Effector memory CD8-positive, alpha-beta T cell (primary cell): ENCODE results near the gene DSCAML1.
A peak's percentile ranks its signal among the peaks of the same experiment; 100 is the strongest.

ENCODE experiments used
- ATAC-seq: fragments of 150-1000 bp; cut with Tn5 transposase; replicated peaks from 2 replicates; pipeline ENCODE4 v1.10.0; 2021; ENCODE audit warnings: mild to moderate bottlenecking, moderate library complexity
- DNase-seq, 3 experiments: peaks; one replicate each; pipeline ENCODE4 v3.0.0; 2021
- H3K27ac Mint-ChIP-seq, 2 donors: one replicate each; pipeline ENCODE4 v1.8.0; 2022; ENCODE audit warnings: mild to moderate bottlenecking in 2 of 2, mixed read lengths in 2 of 2, moderate library complexity in 2 of 2
- H3K27me3 Mint-ChIP-seq, 2 donors: one replicate each; pipeline ENCODE4 v1.8.0; 2022; ENCODE audit warnings: mixed read lengths in 2 of 2
- H3K36me3 Mint-ChIP-seq: one replicate; pipeline ENCODE4 v1.8.0; 2022; ENCODE audit warnings: mild to moderate bottlenecking, moderate library complexity, mixed read lengths; ENCODE audit not compliant: insufficient read depth
- H3K4me1 Mint-ChIP-seq, 2 donors: one replicate each; pipeline ENCODE4 v1.8.0; 2022; ENCODE audit warnings: low read depth in 2 of 2, mixed read lengths in 2 of 2
- H3K4me3 Mint-ChIP-seq, 2 donors: one replicate each; pipeline ENCODE4 v1.8.0; 2022; ENCODE audit warnings: mild to moderate bottlenecking in 2 of 2, mixed read lengths in 2 of 2, moderate library complexity in 2 of 2
- H3K9me3 Mint-ChIP-seq, 2 donors: one replicate each; pipeline ENCODE4 v1.8.0; 2022; ENCODE audit warnings: mixed read lengths in 2 of 2

The DSCAML1 gene

DNA sequence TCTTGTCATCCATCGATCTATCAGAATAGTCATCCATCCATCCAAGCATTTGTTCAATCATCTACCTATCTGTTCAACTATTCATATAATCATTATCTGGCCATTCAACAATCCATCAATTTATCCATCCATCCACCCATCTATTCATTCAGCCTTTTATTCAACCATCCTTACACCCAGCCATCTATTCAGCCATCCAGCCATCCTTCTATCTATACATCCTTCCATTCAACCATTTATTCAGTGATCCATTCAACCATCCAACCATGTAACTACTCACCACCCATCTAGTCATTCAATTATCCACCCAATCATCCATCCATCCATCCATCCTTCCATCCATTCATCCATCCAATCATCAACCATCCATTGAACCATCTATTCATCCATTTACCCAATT, 362.5 kb downstream of the DSCAML1 start:
- Mint-ChIP-seq H3K27me3 (peaks cover 22% of the 10 kb centered on the region in 2 donors), H3K4me1 (no peaks in the 10 kb centered on the region), H3K36me3 (no peaks in the 10 kb centered on the region), H3K4me3 (no peak overlapping the region), H3K27ac (no peak overlapping the region), H3K9me3 (no peaks in the 10 kb centered on the region)
- DNase-seq (no peak), ATAC-seq (no peak)

DNA sequence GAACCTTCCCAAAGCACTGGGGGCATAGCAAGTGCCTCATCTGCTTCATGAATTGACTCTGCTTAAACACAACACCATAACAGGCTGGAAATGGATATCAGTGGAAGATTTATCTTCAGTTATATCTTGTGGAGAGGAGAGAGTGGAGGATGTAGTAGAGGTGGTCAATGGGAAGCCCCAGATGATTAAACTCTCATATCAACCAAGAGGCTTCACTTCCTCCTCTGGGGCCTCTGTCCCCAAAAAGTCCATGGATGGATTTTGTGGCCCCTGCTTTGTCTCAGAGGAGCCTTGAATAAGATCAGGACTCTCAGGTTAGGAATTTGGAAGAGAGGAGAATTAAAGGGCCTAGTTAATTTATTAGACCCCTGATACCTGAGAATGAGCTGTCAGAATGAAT, 363.3 kb downstream of the DSCAML1 start:
- Mint-ChIP-seq H3K27ac (no peak overlapping the region), H3K4me1 (no peaks in the 10 kb centered on the region), H3K27me3 (peaks cover 16 to 22% of the 10 kb centered on the region in 2 donors), H3K4me3 (no peak overlapping the region), H3K36me3 (no peaks in the 10 kb centered on the region), H3K9me3 (no peaks in the 10 kb centered on the region)
- DNase-seq, result no peak
- ATAC-seq, result no peak

DNA sequence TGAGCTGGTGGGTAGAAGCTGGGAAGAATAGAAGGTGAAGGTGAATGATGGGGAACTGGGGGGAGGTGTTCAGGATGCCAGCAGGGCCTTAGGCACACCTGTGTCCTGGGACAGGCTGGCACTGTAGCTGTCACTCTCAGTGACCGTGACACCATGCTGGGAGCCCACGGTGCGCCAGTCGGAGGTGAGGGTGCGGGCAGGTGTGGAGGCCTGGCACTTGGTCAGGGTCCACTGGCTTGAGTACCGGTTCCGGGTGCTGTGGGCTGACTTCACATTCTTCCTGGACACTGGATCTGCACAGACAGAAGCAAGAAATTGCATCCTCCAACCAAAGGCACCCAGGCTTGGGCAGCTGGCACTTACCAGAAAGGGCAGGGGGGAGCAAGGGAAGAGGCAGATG, 365.6 kb downstream of the DSCAML1 start:
- Mint-ChIP-seq H3K4me3 (no peak overlapping the region), H3K36me3 (no peaks in the 10 kb centered on the region), H3K27me3 (peaks cover 18 to 24% of the 10 kb centered on the region in 2 donors), H3K27ac (no peak overlapping the region), H3K4me1 (peaks cover 0 to 7% of the 10 kb centered on the region in 2 donors), H3K9me3 (no peaks in the 10 kb centered on the region)
- DNase-seq, result no peak
- ATAC-seq, result no peak

DNA sequence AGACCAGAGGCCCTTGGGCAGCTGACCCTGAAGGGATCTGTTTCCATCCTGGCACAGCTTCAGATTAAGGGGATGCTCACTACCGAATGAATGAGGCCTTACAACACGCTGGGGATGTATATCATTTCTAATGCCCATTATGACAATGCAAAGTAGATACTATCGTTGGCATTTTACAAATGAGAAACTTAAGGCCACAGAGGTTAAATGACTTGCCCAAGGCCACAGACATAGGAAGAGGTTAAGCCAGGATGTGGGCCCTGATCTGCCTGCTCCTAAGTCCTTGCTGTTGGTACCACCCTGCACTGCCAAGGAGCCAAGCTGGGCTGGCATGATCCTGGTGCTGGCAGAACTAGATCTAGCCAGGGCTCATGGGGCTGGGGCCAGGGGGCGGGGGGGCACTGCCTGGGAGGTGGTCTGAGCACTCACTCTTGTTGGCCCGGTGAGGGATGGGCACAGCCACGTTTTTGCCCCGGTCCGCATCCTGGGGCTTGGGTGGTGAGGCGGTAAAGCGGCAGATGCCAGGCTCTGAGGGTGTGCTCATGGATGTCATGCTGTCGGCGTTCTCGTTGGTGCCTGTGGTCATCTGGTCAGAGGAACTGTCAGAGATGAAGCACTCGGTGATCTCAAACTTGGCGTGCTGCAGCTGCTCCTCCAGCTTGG, 366.6 kb downstream of the DSCAML1 start:
- Mint-ChIP-seq H3K4me3 (no peak overlapping the region), H3K9me3 (no peaks in the 10 kb centered on the region), H3K4me1 (peaks cover 0 to 10% of the 10 kb centered on the region in 2 donors), H3K27me3 (peaks cover 10 to 26% of the 10 kb centered on the region in 2 donors), H3K36me3 (no peaks in the 10 kb centered on the region), H3K27ac (no peak overlapping the region)
- DNase-seq (no peak), ATAC-seq (no peak)

- Mint-ChIP-seq H3K9me3 (no peaks in the 10 kb centered on the region), H3K36me3 (no peaks in the 10 kb centered on the region), H3K27ac (no peak overlapping the region), H3K4me3 (no peak overlapping the region), H3K4me1 (peaks cover 0 to 10% of the 10 kb centered on the region in 2 donors), H3K27me3 (peaks cover 10 to 39% of the 10 kb centered on the region in 2 donors)
- DNase-seq (no peak), ATAC-seq (no peak)
Observed at GRCh38 chr11:117428856-117429229, 368.2 kb downstream of the DSCAML1 start.

- Mint-ChIP-seq H3K27ac (no peak overlapping the region), H3K36me3 (no peaks in the 10 kb centered on the region), H3K9me3 (no peaks in the 10 kb centered on the region), H3K4me3 (no peak overlapping the region), H3K4me1 (peaks cover 0 to 10% of the 10 kb centered on the region in 2 donors), H3K27me3 (peaks cover 10 to 44% of the 10 kb centered on the region in 2 donors)
- DNase-seq, result no peak
- ATAC-seq, result no peak
Observed at GRCh38 chr11:117428186-117428855, 368.7 kb downstream of the DSCAML1 start.

DNA sequence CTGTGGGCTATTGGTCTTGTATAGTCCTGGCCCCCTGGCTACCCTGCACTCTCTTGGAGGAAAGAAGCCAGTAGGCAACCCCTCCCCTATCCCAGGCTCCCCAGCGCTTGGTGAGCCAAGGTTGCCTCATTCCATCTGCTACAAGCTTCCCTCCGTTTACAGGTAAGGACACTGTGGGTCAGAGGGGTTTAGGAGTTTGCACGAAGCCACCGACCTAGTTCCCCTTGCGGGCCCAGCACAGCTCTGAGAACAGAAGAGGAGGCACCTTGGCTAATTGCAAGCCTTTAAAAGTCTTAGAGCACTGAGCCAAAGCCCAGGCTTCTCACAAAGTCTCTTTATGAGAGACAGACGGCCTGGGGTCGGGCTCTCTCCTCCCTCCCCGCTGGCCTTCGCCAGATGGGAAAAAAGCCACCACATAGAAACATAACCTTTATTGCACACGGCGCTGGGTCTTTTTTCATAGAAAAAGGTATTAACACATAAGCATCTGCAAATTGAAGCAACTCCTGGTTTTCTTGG, 369.6 kb downstream of the DSCAML1 start:
- peaks cover 9 to 53% of the 10 kb centered on the region in 2 donors for H3K27me3 Mint-ChIP-seq
- H3K27ac Mint-ChIP-seq, result no peak overlapping the region
- no peaks in the 10 kb centered on the region for H3K9me3 Mint-ChIP-seq
- peaks cover 2% of the 10 kb centered on the region for H3K36me3 Mint-ChIP-seq
- ATAC-seq, result no peak
- H3K4me1 Mint-ChIP-seq, result peaks cover 0 to 10% of the 10 kb centered on the region in 2 donors
- DNase-seq, result no peak
- no peak overlapping the region for H3K4me3 Mint-ChIP-seq

GRCh38 chr11:117426941-117427340, 370.1 kb downstream of the DSCAML1 start:
- no peak overlapping the region for H3K27ac Mint-ChIP-seq
- DNase-seq, result no peak
- H3K4me3 Mint-ChIP-seq, result no peak overlapping the region
- no peak for ATAC-seq
- no peaks in the 10 kb centered on the region for H3K9me3 Mint-ChIP-seq
- peaks cover 0 to 10% of the 10 kb centered on the region in 2 donors for H3K4me1 Mint-ChIP-seq
- H3K36me3 Mint-ChIP-seq, result peaks cover 2% of the 10 kb centered on the region
- H3K27me3 Mint-ChIP-seq, result peaks cover 9 to 58% of the 10 kb centered on the region in 2 donors

DNA sequence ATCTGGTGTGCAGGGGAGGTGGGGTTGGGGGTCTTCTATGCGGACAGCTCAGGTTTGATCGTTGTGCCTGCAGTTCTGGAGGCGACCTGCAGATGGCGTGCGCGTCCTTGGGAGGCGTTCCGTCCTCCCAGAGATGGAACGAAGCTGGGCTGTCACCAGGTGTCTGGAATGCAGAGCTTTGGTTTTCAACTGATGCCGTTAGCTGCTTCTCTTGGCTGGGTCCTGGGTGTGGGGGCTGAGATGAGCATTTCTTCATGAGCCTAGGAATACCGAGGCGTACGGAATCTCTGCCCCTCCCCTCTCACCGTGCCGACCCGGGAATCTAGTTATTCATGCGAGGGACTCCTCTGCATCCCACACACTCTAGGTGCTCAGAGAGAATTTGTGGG, 370.7 kb downstream of the DSCAML1 start:
- H3K36me3 Mint-ChIP-seq, result peaks cover 2% of the 10 kb centered on the region
- H3K9me3 Mint-ChIP-seq, result no peaks in the 10 kb centered on the region
- ATAC-seq (peak; percentile 48), DNase-seq (peak; percentile 58 to 67 (median 61))
- H3K4me3 Mint-ChIP-seq, result no peak overlapping the region
- no peak overlapping the region for H3K27ac Mint-ChIP-seq
- peaks cover 10 to 65% of the 10 kb centered on the region in 2 donors for H3K27me3 Mint-ChIP-seq
- H3K4me1 Mint-ChIP-seq, result peaks cover 0 to 10% of the 10 kb centered on the region in 2 donors

GRCh38 chr11:117425679-117426296, 371.2 kb downstream of the DSCAML1 start:
- H3K9me3 Mint-ChIP-seq, result no peaks in the 10 kb centered on the region
- H3K4me3 Mint-ChIP-seq, result no peak overlapping the region
- no peak overlapping the region for H3K27ac Mint-ChIP-seq
- H3K36me3 Mint-ChIP-seq, result peaks cover 2% of the 10 kb centered on the region
- H3K27me3 Mint-ChIP-seq, result peaks cover 10 to 69% of the 10 kb centered on the region in 2 donors
- peaks cover 0 to 10% of the 10 kb centered on the region in 2 donors for H3K4me1 Mint-ChIP-seq
- no peak for DNase-seq
- ATAC-seq, result no peak

DNA sequence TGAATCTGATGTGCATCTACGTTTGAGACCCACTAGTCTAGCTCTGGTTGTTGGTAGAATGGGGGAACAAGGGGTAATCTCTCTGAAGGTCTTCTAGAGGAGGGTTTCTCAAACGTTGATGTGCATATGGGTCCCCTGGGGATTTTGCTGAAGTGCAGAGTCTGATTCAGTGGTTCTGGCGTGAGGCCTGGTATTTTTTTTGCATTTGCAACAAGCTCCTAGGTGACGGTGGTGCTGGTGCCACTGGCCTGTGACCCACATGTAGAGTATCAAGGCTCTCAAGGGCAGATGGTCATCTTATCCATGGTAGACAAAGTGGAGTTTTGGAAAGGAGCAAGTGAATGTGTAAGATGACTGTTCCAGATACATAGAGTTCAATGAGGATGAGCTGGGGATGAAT, 372.2 kb downstream of the DSCAML1 start:
- DNase-seq (no peak), ATAC-seq (no peak)
- Mint-ChIP-seq H3K36me3 (peaks cover 2% of the 10 kb centered on the region), H3K4me1 (peaks cover 0 to 10% of the 10 kb centered on the region in 2 donors), H3K27ac (no peak overlapping the region), H3K27me3 (peaks cover 10 to 69% of the 10 kb centered on the region in 2 donors), H3K4me3 (no peak overlapping the region), H3K9me3 (no peaks in the 10 kb centered on the region)

DNA sequence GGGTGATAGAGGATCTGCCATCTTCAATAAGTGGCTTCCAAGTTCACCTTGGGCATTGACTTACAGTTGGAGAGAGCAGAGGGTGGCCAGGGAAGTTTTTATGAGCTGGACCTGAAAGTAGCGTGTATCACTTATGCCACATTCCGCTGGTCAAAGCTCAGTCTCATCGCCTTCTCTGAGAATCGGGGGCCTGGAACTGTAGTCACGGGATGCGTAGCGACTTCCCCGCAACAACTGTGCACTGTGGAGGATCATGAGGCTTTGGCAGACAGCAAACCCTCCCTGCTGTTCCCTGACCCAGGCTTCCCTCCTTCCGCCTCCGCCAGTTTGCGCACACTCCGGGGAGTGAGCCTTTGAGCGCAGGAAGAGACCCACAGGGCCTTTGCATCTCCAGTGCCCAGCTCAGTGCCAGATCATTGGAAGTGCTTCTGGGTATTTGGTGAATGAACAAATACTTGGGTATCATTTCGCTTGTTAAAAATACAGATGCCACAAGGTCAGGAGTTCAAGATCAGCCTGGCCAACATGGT, 373.9 kb downstream of the DSCAML1 start:
- ATAC-seq (no peak), DNase-seq (no peak)
- Mint-ChIP-seq H3K4me3 (no peak overlapping the region), H3K4me1 (peaks cover 0 to 10% of the 10 kb centered on the region in 2 donors), H3K36me3 (peaks cover 2% of the 10 kb centered on the region), H3K27me3 (peaks cover 10 to 71% of the 10 kb centered on the region in 2 donors), H3K27ac (no peak overlapping the region), H3K9me3 (no peaks in the 10 kb centered on the region)

DNA sequence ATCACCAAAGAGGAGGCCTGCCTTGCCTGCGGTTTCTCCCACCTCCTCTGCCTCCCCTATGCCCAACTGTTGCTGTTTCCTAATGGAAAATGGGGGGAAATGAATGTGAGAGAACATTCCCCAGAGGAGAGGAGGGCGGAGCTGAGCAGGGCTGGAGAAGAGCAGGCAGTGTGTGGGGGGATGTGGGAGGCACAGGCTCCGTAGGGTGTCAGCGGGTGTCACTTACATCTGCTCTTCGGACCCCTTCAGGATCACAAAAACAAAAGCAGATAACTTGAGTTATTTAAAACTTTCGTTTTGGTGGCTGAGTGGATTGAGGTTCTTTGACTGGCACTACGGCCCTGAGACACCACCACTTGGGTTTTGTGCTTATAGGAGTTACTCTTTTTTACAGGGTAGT, 375.5 kb downstream of the DSCAML1 start:
- H3K9me3 Mint-ChIP-seq, result no peaks in the 10 kb centered on the region
- peaks cover 15 to 71% of the 10 kb centered on the region in 2 donors for H3K27me3 Mint-ChIP-seq
- H3K4me1 Mint-ChIP-seq, result peaks cover 0 to 3% of the 10 kb centered on the region in 2 donors
- H3K4me3 Mint-ChIP-seq, result no peak overlapping the region
- DNase-seq (no peak), ATAC-seq (no peak)
- no peak overlapping the region for H3K27ac Mint-ChIP-seq
- peaks cover 2% of the 10 kb centered on the region for H3K36me3 Mint-ChIP-seq
